ENCODE data around the gene ABCD1.
"Not testable (repeated sequence)": the region's sequence is repeated elsewhere in the genome, so short reads cannot be mapped to it uniquely, and the experiment has no call there.

The ABCD1 gene

GRCh38 chrX:153728951-153729631 is 4.4 kb downstream of the ABCD1 start:
- no peak for DNase-seq (ENCODE audit: low read depth)
- TF ChIP-seq CTCF (conservative IDR thresholded peaks at IDR 0.05; ENCODE audit: low read depth, low read length): no peak

GRCh38 chrX:153730115-153730514 is 5.5 kb downstream of the ABCD1 start:
- not testable (repeated sequence) for DNase-seq (ENCODE audit: low read depth); H3K4me3 ChIP-seq (ENCODE audit: low read length)

More at GRCh38 chrX:153728951-153729631, 4.4 kb downstream of the ABCD1 start:
- no peak overlapping the region for H3K4me3 ChIP-seq (ENCODE audit: low read length)

- no peak for TF ChIP-seq CTCF (conservative IDR thresholded peaks at IDR 0.05; ENCODE audit: low read depth, low read length)
- no peak for DNase-seq (ENCODE audit: low read depth)
- H3K4me3 ChIP-seq (ENCODE audit: low read length): no peak overlapping the region
Observed at GRCh38 chrX:153731117-153731844, 6.6 kb downstream of the ABCD1 start.

- no peak for DNase-seq (ENCODE audit: low read depth)
- H3K4me3 ChIP-seq (ENCODE audit: low read length): no peak overlapping the region
Observed at GRCh38 chrX:153731845-153732215, 7.2 kb downstream of the ABCD1 start.

GRCh38 chrX:153732401-153732800 is 7.7 kb downstream of the ABCD1 start:
- H3K4me3 ChIP-seq (ENCODE audit: low read length): no peak overlapping the region
- no peak for DNase-seq (ENCODE audit: low read depth)
- no peak for TF ChIP-seq CTCF (conservative IDR thresholded peaks at IDR 0.05; ENCODE audit: low read depth, low read length)

More at GRCh38 chrX:153731845-153732215, 7.2 kb downstream of the ABCD1 start:
- no peak for TF ChIP-seq CTCF (conservative IDR thresholded peaks at IDR 0.05; ENCODE audit: low read depth, low read length)

GRCh38 chrX:153733651-153734240 is 9.1 kb downstream of the ABCD1 start:
- H3K4me3 ChIP-seq (ENCODE audit: low read length): no peak overlapping the region
- no peak for TF ChIP-seq CTCF (conservative IDR thresholded peaks at IDR 0.05; ENCODE audit: low read depth, low read length)
- DNase-seq (ENCODE audit: low read depth): no peak

GRCh38 chrX:153734871-153735270 is 10.2 kb downstream of the ABCD1 start:
- TF ChIP-seq CTCF (conservative IDR thresholded peaks at IDR 0.05; ENCODE audit: low read depth, low read length): no peak
- no peak overlapping the region for H3K4me3 ChIP-seq (ENCODE audit: low read length)
- no peak for DNase-seq (ENCODE audit: low read depth)

Data from retinal pigment epithelial cell (primary cell).